ENCODE results near the gene ATMIN.

ATMIN gene, protein sequence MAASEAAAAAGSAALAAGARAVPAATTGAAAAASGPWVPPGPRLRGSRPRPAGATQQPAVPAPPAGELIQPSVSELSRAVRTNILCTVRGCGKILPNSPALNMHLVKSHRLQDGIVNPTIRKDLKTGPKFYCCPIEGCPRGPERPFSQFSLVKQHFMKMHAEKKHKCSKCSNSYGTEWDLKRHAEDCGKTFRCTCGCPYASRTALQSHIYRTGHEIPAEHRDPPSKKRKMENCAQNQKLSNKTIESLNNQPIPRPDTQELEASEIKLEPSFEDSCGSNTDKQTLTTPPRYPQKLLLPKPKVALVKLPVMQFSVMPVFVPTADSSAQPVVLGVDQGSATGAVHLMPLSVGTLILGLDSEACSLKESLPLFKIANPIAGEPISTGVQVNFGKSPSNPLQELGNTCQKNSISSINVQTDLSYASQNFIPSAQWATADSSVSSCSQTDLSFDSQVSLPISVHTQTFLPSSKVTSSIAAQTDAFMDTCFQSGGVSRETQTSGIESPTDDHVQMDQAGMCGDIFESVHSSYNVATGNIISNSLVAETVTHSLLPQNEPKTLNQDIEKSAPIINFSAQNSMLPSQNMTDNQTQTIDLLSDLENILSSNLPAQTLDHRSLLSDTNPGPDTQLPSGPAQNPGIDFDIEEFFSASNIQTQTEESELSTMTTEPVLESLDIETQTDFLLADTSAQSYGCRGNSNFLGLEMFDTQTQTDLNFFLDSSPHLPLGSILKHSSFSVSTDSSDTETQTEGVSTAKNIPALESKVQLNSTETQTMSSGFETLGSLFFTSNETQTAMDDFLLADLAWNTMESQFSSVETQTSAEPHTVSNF

DNA sequence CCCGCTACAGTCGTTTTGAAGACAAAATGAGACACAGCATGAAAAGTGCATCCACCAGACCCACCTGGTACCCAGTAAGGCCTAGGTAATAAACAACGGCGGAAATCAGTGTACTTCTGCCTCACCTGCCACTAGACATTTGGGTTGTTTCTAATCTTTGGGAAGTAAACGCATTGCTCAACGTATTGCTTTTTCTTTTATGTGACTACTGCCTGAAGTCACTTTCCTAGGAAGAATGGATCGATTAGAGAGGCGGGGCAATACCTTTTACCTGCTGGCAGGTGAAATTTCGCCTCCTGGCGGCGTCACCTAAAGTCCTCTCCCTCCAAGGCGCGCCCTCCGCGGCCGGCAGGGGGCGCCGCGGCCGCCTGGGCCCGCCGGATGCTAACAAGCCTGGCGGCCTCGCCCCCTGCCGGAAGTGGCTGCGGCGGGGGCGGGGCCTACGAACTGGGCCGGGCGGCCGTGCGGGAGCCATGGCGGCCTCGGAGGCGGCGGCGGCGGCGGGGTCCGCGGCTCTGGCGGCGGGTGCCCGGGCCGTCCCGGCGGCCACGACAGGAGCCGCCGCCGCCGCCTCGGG, at the start of gene ATMIN:
Gene ATMIN, plus strand, starts transcription at position 445 of the 577 bp plus-strand sequence. Its CDS starts 29 bp downstream, at position 474.
- peak; percentile 90 for DNase-seq

DNA sequence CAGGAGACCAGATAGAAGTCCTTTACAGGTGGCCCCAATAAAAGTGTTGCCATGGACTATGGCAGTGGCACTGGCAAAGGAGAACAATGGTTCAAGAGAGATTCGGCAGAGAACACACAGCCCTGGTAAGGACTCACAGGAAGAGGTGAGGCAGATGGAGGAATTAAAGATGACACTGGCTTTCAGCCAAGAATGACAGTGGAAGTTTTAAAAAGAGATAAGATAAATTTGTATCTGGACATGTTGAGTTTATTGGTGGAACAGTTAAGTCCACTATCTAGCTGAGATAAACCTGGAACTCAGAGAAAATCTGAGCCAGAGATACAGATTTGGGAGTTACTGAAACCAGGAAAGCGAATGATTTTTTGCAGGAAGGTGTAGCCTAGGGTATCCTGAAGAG, 49.1 kb upstream of the ATMIN start:
- DNase-seq = no peak

DNA sequence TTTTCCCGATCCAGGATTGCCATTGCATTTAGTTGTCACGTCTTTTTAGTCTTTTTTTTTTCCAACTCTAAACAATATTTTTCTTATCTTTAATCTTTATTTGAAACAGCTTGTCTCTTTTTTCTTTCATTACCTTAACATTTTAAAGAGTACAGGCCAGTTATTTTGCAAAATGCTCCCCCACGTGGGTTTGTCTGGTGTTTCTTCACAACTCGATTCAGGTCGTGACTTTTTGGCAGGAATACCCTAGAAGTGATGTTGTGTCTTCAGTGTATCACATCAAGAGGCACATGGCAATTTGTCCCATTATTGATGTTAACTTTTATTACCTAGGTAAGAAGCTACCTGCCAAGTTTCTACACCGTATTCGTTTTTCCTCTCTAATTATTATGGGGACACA, 46.9 kb upstream of the ATMIN start:
- no peak for DNase-seq

DNA sequence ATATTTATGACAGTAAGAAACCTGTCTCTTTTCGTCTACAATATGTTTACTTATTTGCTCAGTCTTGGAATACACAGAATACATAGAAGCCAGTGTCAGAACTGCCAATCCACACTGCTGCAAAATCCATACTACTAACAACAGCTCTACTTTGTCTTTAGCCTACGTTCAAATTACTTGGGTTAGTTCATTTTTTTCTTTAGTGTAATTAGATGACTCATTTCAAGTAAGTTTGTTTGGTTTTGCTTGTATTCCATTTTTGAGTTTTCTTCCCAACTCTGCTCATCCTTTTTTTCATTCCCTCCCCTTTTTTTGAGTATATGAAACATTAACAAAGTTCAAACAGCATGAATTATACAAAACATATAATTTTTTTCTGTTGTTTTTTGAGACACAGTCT, 45.8 kb upstream of the ATMIN start:
- no peak for DNase-seq

DNA sequence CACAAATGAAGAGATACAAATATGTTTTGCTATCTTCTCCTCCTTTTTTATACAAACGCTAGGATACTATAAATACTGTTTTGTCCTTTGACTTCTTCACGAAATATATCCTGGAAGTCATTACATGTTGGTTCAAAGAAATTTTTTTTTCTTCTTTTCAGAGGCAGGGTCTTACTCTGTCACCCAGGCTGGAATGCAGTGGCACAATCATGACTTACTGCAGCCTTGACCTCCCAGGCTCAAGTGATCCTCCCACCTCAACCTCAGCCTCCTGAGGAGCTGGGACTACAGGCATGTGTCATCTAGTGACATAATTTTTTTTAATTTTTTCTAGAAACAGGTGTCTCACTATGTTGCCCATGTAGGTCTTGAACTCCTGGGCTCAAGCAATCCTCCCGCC, 45.1 kb upstream of the ATMIN start:
- DNase-seq = no peak

DNA sequence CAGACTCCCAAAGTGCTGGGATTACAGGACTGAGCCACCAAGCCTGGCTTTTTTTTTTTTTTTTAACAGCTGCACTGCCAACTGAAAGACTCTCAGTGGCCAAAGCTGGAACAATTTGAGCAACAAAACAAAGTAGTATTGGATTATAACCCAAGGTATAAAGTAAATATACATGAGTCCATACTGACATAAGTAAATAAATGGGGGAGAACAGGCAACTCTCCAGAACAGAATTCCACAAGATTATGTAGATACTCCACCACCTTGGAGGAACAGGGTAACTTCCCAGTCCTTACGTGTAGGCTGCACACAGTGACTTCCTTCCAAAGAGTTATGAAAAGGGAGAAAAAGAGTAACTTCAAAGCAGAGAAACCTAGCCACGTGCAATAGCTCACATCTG, 44.7 kb upstream of the ATMIN start:
- DNase-seq = no peak

DNA sequence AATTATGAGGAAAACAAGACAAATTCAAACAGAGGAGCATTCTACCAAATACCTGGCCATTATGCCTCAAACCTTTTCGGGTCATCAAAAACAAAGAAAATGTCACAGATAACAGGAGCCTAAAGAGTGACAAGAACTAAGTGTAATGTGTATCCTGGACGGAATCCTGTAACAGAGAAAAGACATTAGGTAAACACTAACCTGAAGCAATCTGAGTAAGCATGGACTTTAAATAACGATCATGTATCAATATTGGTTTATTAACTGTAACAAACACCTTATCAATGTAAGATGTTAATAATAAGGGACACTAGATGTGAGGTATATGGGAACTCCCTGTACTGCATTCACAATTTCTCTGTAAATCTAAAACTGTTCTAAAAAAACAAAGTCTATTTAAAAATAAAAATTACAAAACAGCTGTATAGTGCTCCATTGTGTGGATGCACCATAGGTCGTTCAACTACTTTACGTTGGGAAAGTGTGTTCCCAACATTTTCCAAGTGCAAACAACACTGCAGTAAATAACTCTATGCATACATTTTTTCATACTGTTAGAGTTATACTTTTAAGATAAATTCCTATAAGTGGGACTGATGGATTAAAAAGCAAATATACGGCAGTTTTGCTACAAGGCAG, 43.7 kb upstream of the ATMIN start:
- no peak for DNase-seq

DNA sequence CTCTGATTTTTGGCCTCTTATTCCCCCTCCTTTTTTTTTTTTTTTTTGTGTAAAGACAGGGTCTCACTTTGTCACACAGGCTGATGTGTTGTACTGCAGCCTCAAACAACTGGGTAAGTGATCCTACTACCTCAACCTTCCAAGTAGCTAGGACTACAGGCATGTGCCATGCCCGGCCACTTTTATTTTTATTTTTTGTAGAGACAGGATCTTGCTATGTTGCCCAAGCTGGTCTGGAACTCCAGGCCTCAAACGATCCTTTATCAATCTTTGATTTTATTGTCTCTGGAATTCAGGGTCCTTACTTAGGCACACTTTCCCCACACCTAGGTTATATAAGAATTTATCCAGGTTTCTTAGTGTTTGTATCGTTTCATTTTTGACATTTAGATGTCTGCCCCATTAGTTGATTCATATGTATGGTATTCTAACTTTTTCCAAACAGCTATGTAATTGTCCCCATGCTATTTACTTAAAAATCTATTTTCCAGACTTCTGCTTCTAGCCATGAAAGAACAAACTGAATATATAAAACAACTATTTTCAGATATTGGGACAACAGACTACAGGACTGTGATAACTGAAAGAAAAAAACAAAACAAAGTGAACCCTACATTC, 42.9 kb upstream of the ATMIN start:
- DNase-seq = no peak

DNA sequence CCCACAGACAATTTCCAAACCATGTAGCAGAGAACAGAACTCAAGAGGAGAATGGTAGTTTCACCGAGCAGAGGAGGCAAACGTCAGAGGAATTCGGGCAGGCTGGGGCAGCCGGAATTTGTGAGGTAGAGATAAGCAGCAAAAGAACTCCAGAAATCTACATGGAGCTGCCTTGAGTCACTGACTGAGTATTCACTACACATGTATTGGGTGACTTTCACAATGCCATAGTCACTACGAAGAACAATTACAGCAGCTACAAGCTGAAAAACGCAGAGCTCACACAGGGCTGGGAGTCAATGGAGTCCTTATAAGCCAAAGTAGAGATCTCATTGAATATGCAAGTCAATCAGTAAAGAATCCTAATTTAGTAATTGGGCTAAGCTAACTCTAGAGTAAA, 42.3 kb upstream of the ATMIN start:
- no peak for DNase-seq

DNA sequence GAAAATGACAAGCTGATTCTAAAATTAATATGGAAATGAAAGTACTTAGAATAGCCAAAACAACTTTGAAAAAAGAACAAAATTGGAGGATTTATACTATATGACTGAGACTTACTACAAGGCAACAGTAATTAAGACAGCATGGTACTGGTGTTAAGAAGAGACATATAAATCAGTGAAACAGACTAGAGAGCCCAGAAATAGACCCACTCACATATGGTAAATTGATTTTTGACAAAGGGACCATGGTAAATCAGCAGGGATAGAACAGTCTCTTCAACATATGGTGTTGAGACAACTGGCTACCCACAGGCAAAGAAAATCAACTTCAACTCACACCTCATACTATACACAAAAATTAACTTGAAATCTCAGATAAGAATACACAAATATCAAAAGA, 41.8 kb upstream of the ATMIN start:
- no peak for DNase-seq

DNA sequence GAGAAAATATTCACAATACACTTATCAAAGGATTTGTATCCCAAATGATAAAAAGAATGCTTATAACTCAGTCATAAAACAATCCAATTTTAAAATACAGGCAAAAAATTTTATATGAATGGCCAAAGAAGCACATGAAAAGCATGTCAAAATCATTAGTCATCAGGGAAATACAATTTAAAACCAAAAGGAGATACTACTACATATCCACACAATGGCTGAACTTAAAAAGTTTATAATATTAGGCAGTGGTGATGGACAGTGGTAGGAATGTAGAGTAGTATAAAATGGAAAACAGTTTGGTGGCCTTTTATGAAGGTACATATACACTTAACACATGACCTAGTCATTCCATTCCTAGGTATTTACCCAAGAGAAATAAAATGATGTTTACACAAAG, 41.2 kb upstream of the ATMIN start:
- no peak for DNase-seq

DNA sequence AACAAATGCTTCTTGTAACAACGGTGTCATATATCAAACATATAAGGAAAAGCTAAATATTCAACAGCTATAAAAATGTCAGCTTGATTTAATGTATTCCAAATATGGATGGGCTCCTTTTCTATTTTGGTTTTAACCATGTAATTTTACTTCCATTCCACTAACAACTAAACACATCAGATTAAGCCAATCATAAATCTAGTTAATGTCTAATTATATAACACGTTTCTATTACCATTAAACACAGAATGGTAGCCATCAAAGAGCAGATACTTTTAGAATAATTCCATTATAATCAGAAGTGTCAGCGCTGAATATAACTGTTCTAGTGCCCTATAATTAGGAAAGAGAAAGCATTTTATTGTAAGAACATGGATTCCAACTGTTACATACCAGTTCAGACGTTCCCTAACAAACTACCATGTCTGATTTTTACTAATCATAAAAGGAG, 38.9 kb upstream of the ATMIN start:
- DNase-seq = no peak

DNA sequence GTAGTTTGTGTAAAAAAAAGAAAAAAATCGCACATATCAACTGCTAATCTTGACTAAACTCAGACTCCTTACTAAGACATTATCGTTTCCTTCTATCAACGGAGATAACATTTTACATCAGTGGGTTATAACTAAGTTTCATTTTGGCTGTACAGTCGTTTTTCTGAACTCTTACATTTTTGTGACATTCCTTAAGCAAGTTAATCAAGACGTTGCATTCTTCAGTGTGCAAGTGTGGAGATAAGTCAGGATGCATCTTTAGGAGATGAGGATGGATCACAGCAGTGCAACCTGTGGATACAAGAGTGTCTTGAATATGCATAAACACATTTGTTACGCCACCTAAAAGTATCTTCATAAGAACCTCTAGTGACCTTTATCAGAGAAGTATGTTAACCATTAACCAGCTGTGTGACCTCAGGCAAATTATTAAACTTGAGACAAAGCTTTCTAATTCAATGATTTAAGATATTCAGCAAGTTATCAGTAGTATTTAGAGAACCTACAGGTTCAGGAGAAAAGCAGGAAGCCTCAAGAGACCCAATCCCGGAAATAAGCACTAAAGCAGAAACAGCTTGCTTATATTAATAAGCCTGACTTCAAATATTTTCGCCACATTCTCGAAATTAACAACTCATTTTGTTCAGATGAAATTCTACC, 38.4 kb upstream of the ATMIN start:
- DNase-seq = no peak

DNA sequence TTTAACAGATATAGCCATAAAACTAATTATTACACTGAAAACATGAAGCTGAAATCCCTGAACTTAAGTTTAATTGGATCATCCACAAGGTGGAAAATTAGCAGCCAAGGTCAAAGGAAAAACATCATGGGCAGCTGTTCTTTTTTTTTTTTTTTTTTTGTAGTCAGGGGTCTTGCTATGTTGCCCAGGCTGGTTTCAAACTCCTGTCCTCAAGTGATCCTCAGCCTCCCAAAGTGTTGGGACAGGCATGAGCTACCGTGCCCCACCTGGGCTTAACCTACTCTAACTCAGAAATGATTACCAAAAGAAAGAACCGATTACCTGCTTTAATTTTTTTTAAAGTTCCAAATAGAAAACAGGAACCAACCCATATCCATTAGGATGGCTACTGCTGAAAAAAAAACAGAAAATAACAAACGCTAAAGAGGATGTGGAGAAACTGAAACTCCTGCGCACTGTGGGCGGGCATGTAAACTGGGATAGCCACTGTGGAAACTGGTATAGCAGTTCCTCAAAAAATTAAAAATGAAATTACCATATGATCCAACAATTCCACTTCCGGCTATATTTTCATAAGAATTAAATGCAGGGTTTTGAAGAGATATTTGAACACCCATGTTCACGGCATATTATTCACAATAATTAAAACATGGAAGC, 37.5 kb upstream of the ATMIN start:
- DNase-seq = no peak

DNA sequence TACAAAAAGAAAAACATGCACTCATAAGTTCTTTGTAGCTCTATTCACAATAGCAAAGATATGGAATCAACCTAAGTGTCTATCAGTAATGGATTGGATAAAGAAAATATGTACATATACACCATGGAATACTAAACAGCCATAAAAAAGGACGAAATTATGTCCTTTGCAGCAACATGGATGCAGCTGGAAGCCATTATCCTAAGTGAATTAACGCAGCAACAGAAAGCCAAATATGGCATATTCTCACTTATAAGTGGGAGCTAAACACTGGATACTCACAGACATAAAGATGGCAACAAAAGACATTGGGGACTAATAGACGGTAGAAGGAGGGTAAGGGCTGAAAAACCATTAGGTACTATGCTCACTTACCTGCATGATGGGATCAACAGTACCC, 34.8 kb upstream of the ATMIN start:
- no peak for DNase-seq

DNA sequence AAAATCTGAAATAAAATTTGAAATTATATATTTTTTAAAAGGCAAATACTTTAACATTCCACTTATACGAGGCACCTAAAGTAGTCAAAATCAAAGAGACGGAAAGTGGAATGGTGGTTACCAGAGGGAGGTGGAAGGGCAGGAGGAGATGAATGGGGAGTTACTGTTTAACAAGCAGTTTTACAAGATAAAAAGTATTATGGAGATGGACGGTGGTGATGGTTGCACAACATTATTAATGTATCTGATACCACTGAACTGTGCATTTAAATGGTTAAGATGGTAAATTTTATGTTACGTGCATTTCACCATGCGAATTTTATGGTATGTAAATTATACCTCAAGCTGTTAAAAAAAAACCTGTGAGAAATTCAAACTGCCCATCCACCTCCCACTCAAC, 34.3 kb upstream of the ATMIN start:
- no peak for DNase-seq

DNA sequence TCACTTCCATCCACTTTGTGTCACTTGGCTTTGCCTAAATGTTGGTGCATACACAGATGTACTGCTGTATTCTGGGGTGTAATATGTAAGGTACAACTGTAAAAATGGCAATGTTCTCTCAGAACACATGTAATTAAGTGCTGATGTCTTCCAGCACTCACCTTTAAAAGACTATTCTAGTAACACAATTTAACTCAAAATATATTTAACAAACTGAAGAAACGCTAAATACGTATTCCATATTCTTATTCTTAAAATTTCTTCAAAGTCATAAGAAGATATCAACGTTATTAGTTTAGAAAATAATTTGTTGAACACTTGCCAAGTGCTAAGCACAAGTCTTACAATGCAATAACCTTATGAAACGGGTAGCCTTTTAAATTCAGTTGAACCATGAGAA, 32.6 kb upstream of the ATMIN start:
- no peak for DNase-seq

DNA sequence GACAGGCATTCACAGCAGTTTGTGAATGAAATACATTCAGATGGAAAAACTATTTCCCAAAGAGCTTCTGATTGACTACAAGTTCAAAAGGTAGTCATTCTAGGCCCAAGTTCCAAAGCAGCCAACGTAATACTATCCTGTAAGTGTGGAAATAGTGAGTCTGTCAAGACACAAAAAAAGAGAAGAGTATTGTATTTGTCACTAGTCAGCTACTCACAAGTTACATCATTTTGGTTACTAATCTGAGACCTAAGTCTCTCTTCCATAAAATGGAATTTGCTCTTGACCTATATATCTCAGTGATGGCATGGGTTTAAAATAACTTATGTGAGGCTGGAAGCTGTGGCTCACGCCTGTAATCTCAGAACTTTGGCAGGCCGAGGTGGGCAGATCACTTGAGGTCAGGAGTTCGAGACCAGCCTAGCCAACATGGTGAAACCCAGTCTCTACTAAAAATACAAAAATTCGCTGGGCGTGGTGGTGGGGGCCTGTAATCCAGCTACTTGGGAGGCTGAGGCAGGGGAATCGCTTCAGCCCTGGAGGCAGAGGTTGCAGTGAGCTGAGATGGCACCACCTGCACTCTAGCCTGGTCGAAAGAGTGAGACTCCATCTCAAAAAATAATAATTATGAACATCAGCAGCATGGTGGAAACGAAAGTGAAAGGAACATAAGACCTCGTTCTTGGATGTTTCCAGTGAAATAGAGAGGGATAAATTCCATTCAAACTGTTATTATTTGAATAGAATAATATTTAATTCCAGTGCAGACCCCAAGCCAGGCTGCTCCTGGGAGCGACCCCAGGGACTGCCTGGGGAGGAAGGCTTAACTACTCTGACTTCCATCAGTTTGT, 31.8 kb upstream of the ATMIN start:
- DNase-seq = no peak

DNA sequence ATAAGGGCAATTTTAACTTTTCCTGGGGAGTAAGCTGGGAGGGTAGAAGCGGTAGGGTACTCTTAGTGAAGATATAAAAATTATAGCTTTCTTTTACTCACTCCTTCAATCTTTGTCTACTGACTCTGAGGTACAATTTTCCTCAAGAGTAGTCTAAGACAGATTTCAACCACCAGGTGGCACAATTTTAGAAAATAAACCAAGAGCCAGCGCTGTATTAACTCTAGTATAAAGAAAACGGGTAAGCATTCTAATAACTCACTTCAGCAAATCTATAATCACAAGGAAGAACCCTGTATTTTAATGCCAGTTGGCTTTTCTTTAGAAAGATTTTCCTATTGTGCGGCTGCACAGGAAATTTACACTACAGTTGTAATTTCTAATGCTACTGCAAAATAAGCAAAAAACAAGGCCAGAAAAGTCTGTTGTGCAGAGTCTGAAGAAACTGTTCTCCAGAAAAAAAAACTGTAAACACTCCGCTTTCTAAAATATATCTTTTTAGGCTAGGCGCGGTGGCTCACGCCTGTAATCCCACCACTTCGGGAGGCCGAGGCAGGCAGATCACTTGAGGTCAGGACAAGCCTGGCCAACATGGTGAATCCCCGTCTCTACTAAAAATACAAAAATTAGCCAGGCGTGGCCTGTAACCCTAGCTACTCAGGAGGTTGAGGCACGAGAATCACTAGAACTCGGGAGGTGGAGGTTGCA, 30.8 kb upstream of the ATMIN start:
- no peak for DNase-seq

DNA sequence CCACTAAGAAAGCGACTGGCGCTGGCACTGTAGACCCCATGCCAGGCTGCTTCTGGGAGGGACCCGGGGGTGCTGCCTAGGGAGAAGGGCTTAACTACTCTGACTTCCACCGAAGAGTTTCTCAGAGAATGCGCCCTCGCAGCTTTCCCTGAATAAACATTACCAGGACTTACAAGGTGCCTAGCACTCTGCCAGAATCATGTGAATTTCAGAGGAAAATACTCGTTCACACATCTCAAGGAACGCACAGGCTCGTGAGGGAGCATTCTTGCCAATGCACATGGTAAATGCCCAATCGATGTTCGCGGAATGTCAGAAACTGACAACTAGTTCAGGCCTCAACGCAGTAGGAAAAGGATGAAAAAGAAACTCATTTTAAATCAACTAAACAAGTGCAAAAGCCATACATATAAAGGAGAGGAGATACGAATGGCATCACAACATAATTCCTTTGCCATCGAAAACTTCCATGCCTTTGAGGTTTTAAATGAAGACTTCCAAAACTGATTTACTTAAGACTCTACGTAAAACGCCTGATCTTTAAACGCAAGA, 30.0 kb upstream of the ATMIN start:
- no peak for DNase-seq
